ENCODE data around the gene FGF1.

FGF1 gene

DNA sequence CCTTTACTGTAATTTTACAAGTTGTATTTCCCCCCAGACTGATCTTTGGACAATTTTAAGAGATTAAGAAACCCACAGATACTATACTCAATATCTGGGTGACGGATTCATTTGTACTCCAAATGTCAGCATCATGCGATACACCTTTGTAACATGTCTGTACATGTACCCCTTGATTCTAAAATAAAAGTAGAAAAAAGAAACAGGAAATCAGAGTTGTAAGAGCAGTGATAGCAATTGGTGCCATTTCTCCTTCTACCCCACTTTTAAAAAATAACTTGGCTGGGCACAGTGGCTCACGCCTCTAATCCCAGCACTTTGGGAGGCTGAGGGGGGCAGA lies 116.9 kb downstream of the FGF1 start:
- no peak for DNase-seq

DNA sequence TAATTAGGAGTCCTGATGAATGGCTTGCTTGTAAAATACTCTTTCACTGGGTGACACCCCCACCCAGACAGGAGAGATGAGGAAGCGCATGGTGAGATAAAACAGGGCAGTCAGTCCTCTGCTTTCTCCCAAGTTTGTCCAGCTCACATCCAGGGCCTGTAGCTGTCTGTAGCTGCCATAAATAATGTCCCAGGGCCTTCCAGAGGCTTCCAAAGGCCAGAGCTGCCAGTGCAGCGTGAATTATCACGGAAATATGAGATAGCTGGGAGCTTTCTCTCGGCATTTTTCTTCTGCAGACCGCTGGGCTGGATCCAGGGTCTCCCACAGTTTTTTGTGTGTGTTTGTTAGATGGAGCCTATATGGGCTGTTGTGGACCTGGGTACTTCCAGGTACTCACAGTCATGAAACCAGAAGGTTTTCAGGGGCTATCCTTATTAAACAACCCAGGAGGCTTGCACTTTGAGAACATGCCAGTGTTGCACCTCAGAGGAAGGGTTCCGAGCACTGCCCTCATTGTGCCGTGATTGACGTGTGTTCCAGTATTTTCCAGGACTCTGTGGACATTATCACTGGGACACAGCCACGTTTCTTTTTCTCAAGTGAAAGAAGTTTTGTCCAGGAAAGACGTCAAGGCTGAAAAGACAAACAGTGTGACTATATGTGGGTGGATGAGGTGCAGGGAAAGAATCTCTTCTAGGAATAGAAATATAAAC lies 117.5 kb downstream of the FGF1 start:
- DNase-seq: no peak

DNA sequence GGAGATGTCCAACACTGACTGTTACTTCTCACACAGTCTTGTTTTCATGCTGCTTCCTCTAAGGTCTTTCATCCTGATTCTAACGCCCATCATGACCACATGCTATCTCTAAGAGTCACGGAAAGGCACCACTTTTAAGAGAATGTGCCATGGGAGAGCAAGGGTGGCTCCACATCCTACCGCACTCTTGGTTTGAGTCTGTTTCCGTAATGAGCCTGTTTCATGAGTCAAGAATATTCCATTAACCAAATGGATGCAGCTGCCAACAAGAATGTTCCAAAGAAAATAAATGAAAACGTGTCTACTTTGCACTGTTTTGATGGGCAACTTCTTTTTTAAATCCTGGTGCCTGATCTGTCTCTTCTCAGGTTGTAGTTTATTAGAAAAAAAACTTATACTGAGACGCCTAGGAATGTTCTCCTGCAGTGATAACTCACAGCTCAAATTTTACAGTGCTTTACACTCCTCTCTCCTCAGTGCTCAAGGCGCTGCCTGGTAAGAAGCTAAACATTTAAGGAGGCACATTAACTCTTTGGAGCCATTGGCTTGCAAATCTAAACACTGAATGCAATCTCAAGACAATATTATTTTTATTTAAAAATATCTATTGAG lies 124.3 kb downstream of the FGF1 start:
- DNase-seq: no peak

DNA sequence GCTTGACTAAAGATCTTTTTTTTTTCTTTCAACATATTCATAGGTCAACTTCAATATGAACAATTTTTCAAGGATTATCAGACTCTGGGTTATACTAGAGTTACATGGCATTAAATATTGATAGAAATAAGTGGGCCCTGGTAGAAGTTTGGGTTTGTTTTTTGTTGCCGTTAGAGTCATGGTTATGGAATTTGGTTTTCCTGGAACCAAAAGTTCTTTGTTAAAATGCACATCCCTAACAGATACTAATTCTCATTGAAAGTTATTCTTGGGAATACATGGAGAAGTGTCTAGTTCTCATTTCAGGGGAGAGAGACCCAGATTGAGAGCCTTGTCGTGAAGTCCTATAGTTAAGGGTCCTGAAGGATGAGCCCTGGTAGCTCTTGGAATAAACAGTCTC lies 124.9 kb downstream of the FGF1 start:
- DNase-seq: no peak

DNA sequence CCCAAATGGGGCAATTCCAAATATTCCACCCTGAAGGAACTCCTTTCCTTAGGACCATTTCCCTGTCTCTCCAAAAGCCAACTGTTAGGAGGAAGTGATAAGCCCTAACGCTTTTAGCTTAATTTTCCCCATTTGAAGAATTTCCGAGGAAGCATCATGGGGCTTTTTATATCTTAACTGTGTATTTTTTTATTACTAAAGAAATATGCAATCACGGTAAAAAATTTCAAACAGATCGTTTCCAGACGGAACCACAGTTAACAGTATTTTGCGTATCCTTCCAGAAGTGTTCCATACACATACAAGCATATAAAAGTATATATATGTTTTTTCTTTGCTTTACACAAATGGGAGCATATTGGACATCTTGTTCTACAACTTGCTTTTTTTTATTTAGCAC lies 133.8 kb downstream of the FGF1 start:
- DNase-seq: no peak

DNA sequence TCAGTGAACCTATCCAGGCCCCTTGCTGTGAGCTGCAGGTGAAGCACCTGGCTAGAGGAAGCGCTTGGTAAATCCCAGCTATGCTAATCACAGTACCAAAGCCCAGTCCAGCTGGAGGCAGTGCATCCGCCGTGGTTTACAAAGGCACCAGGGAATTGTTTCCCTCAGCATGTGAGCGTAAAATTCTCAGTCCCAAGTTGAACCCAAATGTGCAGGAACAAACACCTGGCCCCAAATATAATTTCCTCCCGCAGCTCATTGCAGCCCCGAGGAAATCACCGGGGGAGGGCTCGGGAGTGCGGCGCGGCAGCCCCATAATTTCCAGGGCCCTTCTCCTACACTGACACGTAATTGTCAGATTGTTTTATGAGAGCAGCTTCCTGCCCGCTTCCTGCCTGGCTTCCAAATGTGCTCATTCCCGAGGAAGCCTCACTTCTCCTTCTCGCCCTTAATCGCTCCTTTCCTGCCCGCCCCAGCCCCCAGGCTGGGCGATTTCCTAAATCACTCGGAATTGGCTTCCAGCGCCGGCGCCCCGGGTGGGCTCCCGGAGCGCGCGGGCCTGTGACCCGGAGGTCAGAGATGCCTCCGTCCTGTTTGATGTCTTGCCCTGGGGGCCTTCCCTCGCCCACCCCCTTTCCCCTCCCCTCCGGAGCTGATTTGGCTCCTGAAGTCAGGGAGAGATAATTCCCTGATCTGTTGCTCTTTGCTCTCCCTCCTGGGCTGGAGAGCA lies 134.4 kb downstream of the FGF1 start:
- no peak for DNase-seq

DNA sequence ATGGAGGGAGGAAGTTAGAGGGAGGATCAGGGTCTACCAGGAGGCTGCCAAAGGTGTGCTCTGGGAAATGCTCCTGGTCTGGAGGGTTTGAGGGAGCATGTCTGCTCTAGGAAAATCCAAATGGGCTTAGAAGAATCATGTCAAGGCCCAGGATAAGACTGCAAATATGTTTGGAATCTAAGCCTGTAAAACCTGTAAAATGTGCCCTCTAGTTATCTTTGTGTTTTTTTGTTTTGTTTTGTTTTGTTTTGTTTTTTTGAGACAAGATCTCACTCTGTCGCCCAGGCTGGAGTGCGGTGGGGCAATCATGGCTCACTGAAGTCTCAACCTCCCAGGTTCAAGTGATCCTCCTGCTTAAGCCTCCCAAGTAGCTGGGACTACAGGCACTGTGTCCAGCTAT lies 135.4 kb downstream of the FGF1 start:
- DNase-seq: no peak

DNA sequence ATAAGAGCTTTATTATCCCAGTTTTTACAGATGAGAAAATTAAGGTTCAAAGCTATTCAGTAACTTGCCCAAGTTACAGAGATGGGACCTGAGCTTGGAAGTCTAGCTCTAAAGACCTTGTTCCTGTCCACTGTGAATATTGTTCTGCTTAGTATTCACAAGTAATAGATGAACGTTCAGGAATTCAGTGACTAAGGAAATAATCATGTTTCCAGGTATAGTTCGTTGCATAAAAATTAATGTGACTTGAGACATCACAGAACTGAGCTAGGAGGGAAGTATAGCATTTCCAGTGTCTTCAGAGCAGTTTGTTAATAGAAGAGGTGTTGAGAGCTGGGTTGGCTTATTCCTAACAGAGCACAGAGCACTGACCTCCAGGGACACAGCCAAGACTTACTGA lies 136.1 kb downstream of the FGF1 start:
- DNase-seq: no peak

DNA sequence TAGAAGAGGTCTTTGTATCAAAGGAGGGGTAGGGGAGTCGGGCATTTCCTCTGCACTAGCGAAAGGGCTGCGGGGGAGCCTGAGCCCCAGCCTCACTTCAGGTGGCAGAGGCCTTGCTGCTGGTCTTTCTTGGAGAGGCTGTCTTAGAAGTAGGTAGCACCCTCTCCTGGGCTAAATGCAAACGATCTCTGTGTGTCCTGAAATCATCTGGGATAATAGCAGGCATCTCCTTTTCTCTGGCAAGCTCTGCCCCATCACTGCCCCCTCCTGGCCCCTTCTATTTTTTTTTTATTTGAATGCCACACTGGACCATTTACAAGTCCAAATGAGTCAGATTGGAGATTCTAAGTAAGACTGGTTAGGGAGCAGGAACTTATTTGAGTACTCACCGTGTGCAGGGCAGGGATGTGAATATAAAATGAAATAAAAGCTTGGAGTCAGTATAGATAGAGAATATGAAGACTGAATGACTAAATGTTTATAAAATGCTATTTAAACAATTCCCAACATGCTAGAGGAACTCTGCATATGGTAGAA lies 137.1 kb downstream of the FGF1 start:
- DNase-seq: peak; percentile 90

DNA sequence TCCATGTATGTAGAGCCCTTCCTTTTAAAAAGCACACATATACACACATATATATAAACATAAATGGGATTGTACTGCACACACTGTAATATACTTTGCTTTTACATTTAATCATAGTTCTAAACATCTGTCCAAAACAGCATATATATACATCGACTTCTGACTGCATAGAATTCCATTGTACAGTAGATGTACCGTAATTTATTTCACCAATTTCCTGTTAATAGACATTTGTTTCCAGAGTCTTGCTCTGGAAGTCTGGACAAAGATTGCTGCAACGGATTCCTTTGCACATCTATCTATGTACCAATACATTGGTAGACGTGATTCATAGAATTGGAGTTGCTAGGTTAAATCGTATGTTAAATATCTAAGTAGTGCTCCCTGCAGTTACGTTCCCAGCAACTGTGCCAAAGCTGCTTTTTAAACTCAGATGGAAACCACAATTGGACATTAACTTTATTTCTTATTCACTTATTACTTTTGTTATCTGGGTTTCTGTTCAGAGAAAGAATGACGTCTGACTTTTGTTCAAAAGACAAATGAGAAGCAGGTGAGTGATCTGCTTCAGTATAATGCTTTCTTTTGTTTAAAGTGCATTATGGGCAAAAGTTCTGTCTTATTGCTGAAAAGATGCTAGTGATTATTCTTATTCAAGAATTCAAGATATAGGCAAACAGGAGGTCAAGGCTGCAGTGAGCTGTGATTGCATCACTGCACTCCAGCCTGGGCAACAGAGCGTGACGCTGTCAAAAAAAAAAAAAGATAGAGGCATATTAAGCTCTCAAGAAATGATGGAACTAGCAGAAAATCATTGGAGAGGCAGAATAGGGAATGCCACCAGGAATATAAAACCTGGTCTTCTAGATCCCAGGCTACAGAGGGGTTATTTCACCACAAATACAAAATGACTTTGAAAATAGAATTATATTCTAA lies 138.2 kb downstream of the FGF1 start:
- no peak for DNase-seq

DNA sequence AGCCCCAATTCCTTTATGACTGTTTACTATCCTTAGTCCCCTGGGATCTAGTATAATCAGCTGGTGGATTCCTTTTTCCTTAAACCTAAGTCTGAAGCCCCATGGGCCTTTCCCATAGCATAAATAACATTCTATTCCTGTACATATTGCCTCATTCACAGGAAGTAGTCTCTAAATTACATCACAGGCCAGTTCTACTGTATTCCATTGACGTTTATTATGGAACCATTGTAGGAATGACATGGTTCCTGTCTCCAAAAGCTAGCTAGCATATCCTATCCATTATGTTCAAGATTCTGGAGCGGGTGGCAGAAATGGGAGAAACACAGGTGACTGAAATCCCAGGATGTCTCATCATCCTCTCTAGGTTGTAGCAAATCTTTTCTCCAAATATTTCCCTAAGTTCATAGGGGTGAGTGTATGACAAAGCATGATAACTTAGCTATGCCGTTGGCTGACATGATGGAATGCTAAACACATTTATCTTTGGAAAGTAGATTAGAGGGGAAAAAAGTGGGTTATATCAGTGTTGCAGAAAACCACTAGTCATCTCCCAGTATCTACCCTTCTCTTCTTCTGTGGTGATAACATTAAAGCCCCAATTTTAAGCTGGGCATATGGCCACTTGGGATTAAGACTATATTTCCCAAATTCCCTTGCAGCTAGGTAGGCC lies 140.1 kb downstream of the FGF1 start:
- no peak for DNase-seq

DNA sequence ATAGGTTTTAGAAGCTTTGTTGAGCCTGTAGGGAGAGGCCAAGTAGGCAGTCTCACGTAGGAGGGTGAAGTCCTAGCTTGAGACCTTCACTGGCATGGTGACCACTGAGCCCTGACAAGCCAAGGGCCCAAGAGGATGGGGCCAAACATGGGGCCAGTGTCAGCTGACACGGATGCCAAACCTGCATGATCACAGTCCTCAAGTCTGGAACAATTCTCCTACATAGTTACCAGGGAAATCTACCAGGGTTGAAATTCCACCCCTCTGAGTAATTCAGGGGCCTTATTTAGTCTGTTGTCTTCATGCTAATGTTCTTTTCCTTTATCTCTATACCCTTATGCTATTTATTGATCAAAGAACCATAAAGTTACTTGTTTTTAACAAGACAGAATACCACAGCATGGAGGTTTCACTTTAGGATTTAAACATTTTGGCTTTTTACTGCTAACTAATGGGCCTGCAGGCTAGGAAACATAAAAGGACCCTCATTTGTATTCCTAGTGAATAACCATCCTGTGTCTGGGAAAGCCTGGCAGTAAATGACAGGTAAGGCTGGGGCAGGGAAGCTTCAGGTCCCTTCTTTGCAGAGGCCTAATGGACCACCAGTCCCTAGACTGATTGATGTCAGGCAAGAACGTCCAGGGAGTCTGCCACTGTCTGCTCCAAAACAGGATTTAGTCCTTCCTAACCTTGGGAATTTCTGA lies 140.8 kb downstream of the FGF1 start:
- no peak for DNase-seq

DNA sequence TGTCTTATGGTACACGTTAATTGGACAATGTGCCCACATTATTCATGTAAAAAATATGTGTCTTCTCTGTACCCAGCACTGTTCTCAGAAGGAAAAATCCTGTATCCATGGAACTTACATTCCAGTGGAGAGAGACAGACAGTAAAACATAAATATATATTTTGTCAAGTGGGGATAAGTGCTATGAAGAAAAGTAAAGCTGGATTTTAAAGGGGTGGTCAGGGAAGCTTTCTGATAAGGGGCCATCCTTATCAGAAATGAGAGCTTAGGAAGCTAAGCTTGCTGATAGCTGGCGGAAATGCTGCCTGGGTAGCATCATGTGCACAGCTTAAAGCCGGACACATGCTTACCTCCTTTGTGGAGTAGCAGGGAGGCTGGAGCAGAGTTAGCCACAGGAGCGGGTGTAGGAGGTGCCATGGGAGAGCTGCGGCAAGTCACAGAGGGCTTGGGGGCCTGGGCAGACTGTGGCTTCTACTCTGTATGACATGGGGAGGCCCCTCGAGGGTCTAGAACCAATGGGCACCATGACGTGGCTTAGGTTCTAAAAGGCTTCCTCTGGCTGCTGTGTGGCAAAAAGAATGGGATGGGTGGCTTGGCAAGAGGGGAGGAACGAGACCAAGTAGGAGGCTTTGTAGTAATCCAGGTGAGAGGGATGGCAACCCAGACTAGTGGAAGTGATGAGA lies 141.7 kb downstream of the FGF1 start:
- DNase-seq: no peak

DNA sequence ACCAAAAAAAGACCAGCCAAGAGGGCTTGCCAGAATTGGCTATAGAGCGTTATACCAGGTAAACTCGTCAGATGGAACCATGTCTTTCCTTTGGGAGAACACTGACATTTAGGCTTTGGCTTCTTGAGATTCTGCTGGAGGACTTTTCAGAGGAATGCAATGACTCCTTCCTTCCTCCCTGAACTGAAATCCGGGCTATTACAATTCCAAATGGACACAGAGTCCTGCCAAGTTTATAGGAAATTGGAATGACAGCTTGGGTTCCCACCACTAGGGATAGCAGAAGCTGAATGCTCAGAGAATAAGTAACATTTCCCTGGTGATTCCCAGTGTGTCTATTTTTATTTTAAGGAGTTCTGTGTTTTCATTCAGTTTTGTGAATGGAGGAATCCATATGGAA lies 143.0 kb downstream of the FGF1 start:
- DNase-seq: no peak

Measured in NCI-H1694 treated with DMSO at 0.1 percent for 48 hours (cell line).